GM12878 (cell line): Measurements from ENCODE around the gene STEAP1. TPM values are rescaled to one million over a fixed set of nuclear protein-coding genes. Genes with fewer than 3 reads are reported as not detected.

ENCODE experiments used
- ATAC-seq: fragments of 200-7000 bp; cut with Tn5 transposase; 3 replicates; pipeline ENCODE4 v1.9.1; 2020; ENCODE audit warnings: mild to moderate bottlenecking, moderate library complexity
- BruUV-seq: library from RNA; stranded (reverse); fragments of 400-500 nt; replicated peaks from 2 replicates; lab custom pipeline; 2021; lab: Mats Ljungman, UMichigan
- CTCF ChIA-PET: fragments of 300-600 bp; sonication (Branson Sonifier 250); formaldehyde crosslinking; extraction: SDS; loops from one replicate; lab custom pipeline; 2021; ENCODE audit warnings: inconsistent platforms; lab: Yijun Ruan, JAX
- POLR2A ChIA-PET: fragments of 350-600 bp; formaldehyde crosslinking; extraction: SDS; loops from one replicate; lab custom pipeline; 2021; ENCODE audit warnings: inconsistent platforms; lab: Charles Lee
- RAD21 ChIA-PET: fragments of 300-600 bp; sonication (Branson Sonifier 250); formaldehyde crosslinking; loops from one replicate; lab custom pipeline; 2023; ENCODE audit warnings: antibody characterized with exemption; ENCODE audit not compliant: unreplicated experiment; lab: Charles Lee
- SMC1A ChIA-PET: fragments of 300-600 bp; sonication (Branson Sonifier 250); formaldehyde crosslinking; loops from one replicate; lab custom pipeline; 2023; ENCODE audit not compliant: unreplicated experiment, uncharacterized antibody; lab: Charles Lee
- DNase-seq: peaks from one replicate; pipeline ENCODE4 v3.0.0-alpha.2; 2011; ENCODE audit warnings: low read depth, low spot score
- FAIRE-seq: peaks from 3 replicates; lab custom pipeline; 2011; peaks lifted over from hg19 to GRCh38; lab: Jason Lieb, UNC
- H2AFZ ChIP-seq: 2 replicates; pipeline ENCODE4 v1.6.0; 2011; ENCODE audit warnings: low read depth, low read length, control low read depth; ENCODE audit not compliant: control insufficient read depth
- H3K27ac ChIP-seq: 2 replicates; pipeline ENCODE4 v1.5.1; 2011; ENCODE audit warnings: control low read depth; ENCODE audit not compliant: control insufficient read depth, insufficient read depth
- H3K27me3 ChIP-seq, 2 experiments: replicated peaks in 1 of 2; 2 replicates each; pipeline versions ENCODE4 v1.6.0 to v1.6.1; 2011; ENCODE audit warnings: low read length in 1 of 2; ENCODE audit not compliant: control insufficient read depth in 2 of 2, insufficient read depth in 2 of 2
- H3K36me3 ChIP-seq, 2 experiments: 2 replicates each; pipeline ENCODE4 v1.5.1; 2011; ENCODE audit warnings: low read length in 1 of 2; ENCODE audit not compliant: control insufficient read depth in 2 of 2, insufficient read depth in 2 of 2
- H3K4me1 ChIP-seq: 2 replicates; pipeline ENCODE4 v1.6.1; 2011; ENCODE audit warnings: mild to moderate bottlenecking, low read length, moderate library complexity, mixed read lengths; ENCODE audit not compliant: control insufficient read depth, insufficient read depth
- H3K4me2 ChIP-seq: 2 replicates; pipeline ENCODE4 v1.6.0; 2011; ENCODE audit warnings: control low read depth; ENCODE audit not compliant: control insufficient read depth, insufficient read depth
- H3K4me3 ChIP-seq: fragments of 200-600 bp; sonication (generic); 2 replicates; pipeline ENCODE4 v1.5.1; 2016
- H3K79me2 ChIP-seq: 2 replicates; pipeline ENCODE4 v1.6.0; 2011; ENCODE audit warnings: low read length; ENCODE audit not compliant: control insufficient read depth, insufficient read depth
- H3K9ac ChIP-seq: 2 replicates; pipeline ENCODE4 v1.8.0; 2011; ENCODE audit warnings: low read length, control low read depth, mixed read lengths; ENCODE audit not compliant: control insufficient read depth, insufficient read depth
- H3K9me3 ChIP-seq: replicated peaks from 3 replicates; pipeline ENCODE4 v1.5.1; 2011; ENCODE audit warnings: mild to moderate bottlenecking, low read length; ENCODE audit not compliant: control insufficient read depth, insufficient read depth
- H4K20me1 ChIP-seq: 2 replicates; pipeline ENCODE4 v1.6.0; 2011; ENCODE audit not compliant: control insufficient read depth, insufficient read depth
- BCLAF1 ChIP-seq: fragments of 450-650 bp; IDR thresholded peaks from 2 replicates; pipeline ENCODE4 v1.6.1; 2017; ENCODE audit warnings: antibody characterized with exemption, mild to moderate bottlenecking, moderate library complexity
- E2F4 ChIP-seq: IDR thresholded peaks from 2 replicates; pipeline ENCODE4 v1.6.1; 2012; ENCODE audit warnings: low read depth, low read length, improper control_type of control experiment
- EGR1 ChIP-seq, 2 experiments: IDR thresholded peaks; 1 replicate in 1 of 2; 2 replicates in 1 of 2; pipeline ENCODE4 v1.6.1; 2011 to 2012; ENCODE audit warnings: low read depth in 2 of 2, low read length in 2 of 2, borderline replicate concordance in 1 of 2, mild to moderate bottlenecking in 1 of 2, moderate library complexity in 1 of 2
- IRF3 ChIP-seq: fragments of 450-650 bp; IDR thresholded peaks from 2 replicates; pipeline ENCODE4 v1.6.1; 2014; ENCODE audit warnings: mild to moderate bottlenecking
- KAT2A ChIP-seq: conservative IDR thresholded peaks from 2 replicates; pipeline ENCODE4 v1.6.1; 2011; ENCODE audit warnings: low read depth, low read length; ENCODE audit not compliant: control insufficient read depth
- POLR2A ChIP-seq: IDR thresholded peaks from 2 replicates; pipeline ENCODE4 v1.6.1; 2011; ENCODE audit warnings: low read depth, mild to moderate bottlenecking, low read length
- RELB ChIP-seq: fragments of 450-650 bp; IDR thresholded peaks from 2 replicates; pipeline ENCODE4 v1.6.1; 2017; ENCODE audit warnings: low read depth, mild to moderate bottlenecking, moderate library complexity
- ZBTB11 ChIP-seq: fragments of 450-650 bp; formaldehyde crosslinking; IDR thresholded peaks from 2 replicates; pipeline ENCODE4 v1.5.0; 2022; ENCODE audit warnings: mild to moderate bottlenecking, missing genetic modification characterization
- WGBS: methylation state at CpG from one replicate; pipeline ENCODE4 v1.1.6; 2016; ENCODE audit warnings: low lambda C conversion rate; ENCODE audit not compliant: insufficient replicate concordance, insufficient coverage; ENCODE audit errors: missing lambda C conversion rate; 5-methylcytosine and 5-hydroxymethylcytosine counted together
- in situ Hi-C: fragments of 300-500 bp; cut with MboI; formaldehyde crosslinking; loops from 9 replicates; pipeline ENCODE4 v1.14.3; 2018; ENCODE audit warnings: mixed read lengths
- intact Hi-C: fragments of 100-400 bp; cut with micrococcal nuclease; formaldehyde crosslinking; loops from one replicate; pipeline ENCODE4 v1.14.2; 2022; ENCODE audit not compliant: unreplicated experiment
- polyA plus RNA-seq, 11 experiments: library from polyadenylated mRNA; depleted of rRNA in 4 of 11; unstranded in 6 of 11; stranded (reverse) in 5 of 11; fragments of >200 nt; fragmentation: Nextera tagmentation in 4 of 11; fragmentation: Illumina TruSeq in 1 of 11; extraction: Ambion mirVana in 4 of 11; extraction: Trizol in 1 of 11; gene quantifications; 1 replicate in 1 of 11; 2 replicates in 10 of 11; pipeline versions ENCODE4 v1.2.1 to v1.2.3, GENCODE V29; 2011 to 2016; ENCODE audit warnings: inconsistent platforms in 2 of 11, missing spikeins in 2 of 11, low read depth in 1 of 11
- total RNA-seq, 4 experiments: library from RNA; depleted of rRNA in 3 of 4; stranded (reverse); fragments of >200 nt in 3 of 4; fragmentation: Illumina TruSeq in 1 of 4; extraction: Trizol in 1 of 4; gene quantifications; 2 replicates each; pipeline versions ENCODE4 v1.2.1 to v1.2.3, GENCODE V29; 2013 to 2021

Gene STEAP1
- total and polyA plus RNA-seq, 10 of the 15 experiments (the other 5 are each of a cell fraction or from before 2014, with no cell fraction given): 2.1 to 44.6 (median 4.6) TPM

GRCh38 chr7:90119178-90119971 is 34.9 kb upstream of the STEAP1 start:
- 32% methylated on average over 19 of the region's 58 CpGs for WGBS
- BruUV-seq: no TSS peak
- TF ChIP-seq KAT2A (no peak), E2F4 (no peak), IRF3 (no peak), EGR1 (IDR thresholded peaks at IDR 0.05; ENCODE audit: borderline replicate concordance in 1 of 2, low read depth in 2 of 2, low read length in 2 of 2) (no peak), POLR2A (no peak), BCLAF1 (no peak), ZBTB11 (no peak), RELB (no peak)

More at GRCh38 chr7:90119178-90119971, 34.9 kb upstream of the STEAP1 start:
- no peaks in the 10 kb centered on the region for H3K4me1 ChIP-seq
- in situ Hi-C loops (loop anchor here (25.0 kb wide), 1 partner anchor 1332 kb away; the partner anchor contains the start of gene TEX47), intact Hi-C loops (no loop called here)
- no peak overlapping the region for H3K4me2 ChIP-seq
- H3K4me3 ChIP-seq: no peak overlapping the region
- H2AFZ ChIP-seq: no peak overlapping the region
- H4K20me1 ChIP-seq: no peaks in the 10 kb centered on the region
- no peak overlapping the region for H3K9ac ChIP-seq
- ChIA-PET RAD21 (no interaction called here), POLR2A (no interaction called here), CTCF (no interaction called here), SMC1A (no interaction called here)
- FAIRE-seq (no peak), ATAC-seq (peak; percentile 45), DNase-seq (no peak)
- peaks cover 0 to 3% of the 10 kb centered on the region in 2 experiments; a peak in 2 of 4 replicates for H3K27me3 ChIP-seq
- no peaks in the 10 kb centered on the region for H3K79me2 ChIP-seq
- no peaks in the 10 kb centered on the region for H3K9me3 ChIP-seq
- H3K36me3 ChIP-seq: no peaks in the 10 kb centered on the region
- no peak overlapping the region for H3K27ac ChIP-seq
